Bone marrow (tissue), 2 donors: Measurements from ENCODE around the gene ANAPC15.

Experiments used
- DNase-seq, 2 donors: peaks; one replicate each; lab custom pipeline; 2025; lab: John Stamatoyannopoulos, UW

ANAPC15 gene

GRCh38 chr11:72084965-72085364 is 27.5 kb downstream of the ANAPC15 start:
- DNase-seq = no peak

GRCh38 chr11:72084076-72084475 is 28.4 kb downstream of the ANAPC15 start:
- no peak for DNase-seq

GRCh38 chr11:72083414-72083813 is 29.1 kb downstream of the ANAPC15 start:
- no peak for DNase-seq

- DNase-seq = peak in 1 of 2 donors; percentile 19
Observed at GRCh38 chr11:72081821-72082453, 30.6 kb downstream of the ANAPC15 start.

GRCh38 chr11:72081184-72081644 is 31.3 kb downstream of the ANAPC15 start:
- no peak for DNase-seq

GRCh38 chr11:72080326-72081183 is 31.9 kb downstream of the ANAPC15 start, which contains the start of the genes LRRC51 and NUMA1:
TSS of gene LRRC51 (plus strand) at chr11:72080850. CDS start at chr11:72089084, 8,234 bp downstream.
TSS of gene NUMA1 (minus strand) at chr11:72080542. CDS start at chr11:72035943, 44,599 bp downstream.
- DNase-seq = peak; percentile 84 to 100

GRCh38 chr11:72079819-72080325 is 32.6 kb downstream of the ANAPC15 start:
- peak in 1 of 2 donors; percentile 33 for DNase-seq

GRCh38 chr11:72078477-72078876 is 34.0 kb downstream of the ANAPC15 start:
- DNase-seq = no peak

GRCh38 chr11:72075756-72076155 is 36.7 kb downstream of the ANAPC15 start:
- DNase-seq = no peak

GRCh38 chr11:72075109-72075508 is 37.4 kb downstream of the ANAPC15 start:
- DNase-seq = peak in 1 of 2 donors; percentile 62

GRCh38 chr11:72072348-72072747 is 40.1 kb downstream of the ANAPC15 start:
- DNase-seq = peak in 1 of 2 donors; percentile 65

GRCh38 chr11:72070491-72070890 is 42.0 kb downstream of the ANAPC15 start:
- no peak for DNase-seq

- peak; percentile 16 to 56 for DNase-seq
Observed at GRCh38 chr11:72069787-72070251, 42.7 kb downstream of the ANAPC15 start.

GRCh38 chr11:72069200-72069599 is 43.3 kb downstream of the ANAPC15 start:
- DNase-seq = no peak

GRCh38 chr11:72067676-72068075 is 44.8 kb downstream of the ANAPC15 start:
- no peak for DNase-seq

GRCh38 chr11:72067266-72067665 is 45.2 kb downstream of the ANAPC15 start:
- no peak for DNase-seq

GRCh38 chr11:72066855-72067254 is 45.6 kb downstream of the ANAPC15 start:
- no peak for DNase-seq

- DNase-seq = no peak
Observed at GRCh38 chr11:72061739-72062396, 50.6 kb downstream of the ANAPC15 start.
